Natural killer cell treated with Interleukin-12 subunit alpha and Interleukin-12 subunit beta and Interleukin-15 and Interleukin-18, amount 100 ng/mL, for 72 hours (primary cell): ENCODE results near the gene PPP1R12B. TPM values are rescaled to one million over a fixed set of nuclear protein-coding genes. Genes with fewer than 3 reads are reported as not detected.
"Not testable (repeated sequence)": the region's sequence is repeated elsewhere in the genome, so short reads cannot be mapped to it uniquely, and the experiment has no call there.

Experiments used
- ATAC-seq, 2 donors: fragments of 150-1000 bp; cut with Tn5 transposase in 1 of 2; sonication (Bioruptor Pico), chemical (Tn5 transposase) in 1 of 2; 2 replicates each; pipeline ENCODE4 v1.10.0; 2021
- DNase-seq: peaks from one replicate; pipeline ENCODE4 v3.0.0; 2022; ENCODE audit warnings: low spot score
- H3K27ac Mint-ChIP-seq, 2 donors: 1 replicate in 1 of 2; 2 replicates in 1 of 2; pipeline ENCODE4 v1.8.0; 2022; ENCODE audit warnings: mixed read lengths in 2 of 2, mild to moderate bottlenecking in 1 of 2, moderate library complexity in 1 of 2
- H3K27me3 Mint-ChIP-seq, 2 donors: 1 replicate in 1 of 2; 2 replicates in 1 of 2; pipeline ENCODE4 v1.8.0; 2022; ENCODE audit warnings: mixed read lengths in 2 of 2
- H3K36me3 Mint-ChIP-seq: one replicate; pipeline ENCODE4 v1.8.0; 2022; ENCODE audit warnings: mixed read lengths
- H3K4me1 Mint-ChIP-seq, 2 donors: 1 replicate in 1 of 2; 2 replicates in 1 of 2; pipeline ENCODE4 v1.8.0; 2022; ENCODE audit warnings: low read depth in 2 of 2, mixed read lengths in 2 of 2, mild to moderate bottlenecking in 1 of 2
- H3K4me3 Mint-ChIP-seq: one replicate; pipeline ENCODE4 v1.8.0; 2022; ENCODE audit warnings: mixed read lengths
- H3K9me3 Mint-ChIP-seq: 2 replicates; pipeline ENCODE4 v1.8.0; 2022; ENCODE audit warnings: mixed read lengths
- total RNA-seq, 2 donors: library from RNA; stranded (reverse); gene quantifications; one replicate each; pipeline ENCODE4 v1.2.3, GENCODE V29; 2022

Gene PPP1R12B
- total RNA-seq, 2 donors from 2014 or later, result 27.1 to 51.8 TPM

DNA sequence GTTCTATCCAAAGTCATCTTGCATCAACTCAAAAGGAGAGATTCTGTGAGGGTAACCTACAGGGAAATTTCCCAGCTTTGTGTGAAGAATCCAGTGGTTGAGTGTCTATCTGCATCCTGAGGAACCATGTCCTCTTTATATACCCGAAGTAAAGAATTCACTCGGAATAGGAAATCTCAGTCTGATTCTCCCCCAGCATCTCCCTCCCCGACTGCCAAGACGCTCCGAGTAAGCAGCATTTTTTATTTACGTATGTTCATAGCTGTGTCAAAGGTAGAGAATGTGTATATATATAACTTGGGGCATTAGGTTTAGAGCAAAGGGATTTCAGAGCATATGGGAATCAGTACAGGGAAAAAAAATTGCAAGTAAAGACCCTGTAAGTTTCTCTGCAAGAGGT is 191.5 kb downstream of the PPP1R12B start:
- H3K27me3 Mint-ChIP-seq, result no peaks in the 10 kb centered on the region
- DNase-seq (no peak), ATAC-seq (no peak)
- no peaks in the 10 kb centered on the region for H3K4me1 Mint-ChIP-seq
- no peaks in the 10 kb centered on the region for H3K36me3 Mint-ChIP-seq
- no peak overlapping the region for H3K4me3 Mint-ChIP-seq
- H3K9me3 Mint-ChIP-seq, result no peaks in the 10 kb centered on the region
- H3K27ac Mint-ChIP-seq, result no peak overlapping the region

DNA sequence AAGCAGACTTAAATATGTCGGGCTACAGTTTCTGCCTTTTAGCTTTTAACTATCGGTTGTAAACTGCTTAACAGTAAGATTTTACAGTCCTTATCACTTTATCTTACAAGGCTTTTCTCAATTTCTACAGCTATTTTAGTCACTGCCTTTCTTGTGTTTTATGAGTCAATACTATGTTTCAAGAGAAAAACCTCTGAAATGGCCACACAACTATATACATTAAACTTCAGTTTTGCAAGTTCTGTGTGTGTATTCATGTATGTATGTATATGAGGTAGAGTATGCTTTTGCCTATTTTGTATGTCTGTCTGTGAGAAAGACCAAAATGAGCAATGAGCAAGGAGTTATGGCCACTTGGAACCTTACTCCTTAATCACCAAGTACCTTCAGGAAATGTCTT is 191.9 kb downstream of the PPP1R12B start:
- DNase-seq (no peak), ATAC-seq (no peak)
- Mint-ChIP-seq H3K4me1 (peaks cover 0 to 3% of the 10 kb centered on the region in 2 donors), H3K27me3 (no peaks in the 10 kb centered on the region), H3K36me3 (no peaks in the 10 kb centered on the region), H3K9me3 (no peaks in the 10 kb centered on the region), H3K27ac (no peak overlapping the region), H3K4me3 (no peak overlapping the region)

DNA sequence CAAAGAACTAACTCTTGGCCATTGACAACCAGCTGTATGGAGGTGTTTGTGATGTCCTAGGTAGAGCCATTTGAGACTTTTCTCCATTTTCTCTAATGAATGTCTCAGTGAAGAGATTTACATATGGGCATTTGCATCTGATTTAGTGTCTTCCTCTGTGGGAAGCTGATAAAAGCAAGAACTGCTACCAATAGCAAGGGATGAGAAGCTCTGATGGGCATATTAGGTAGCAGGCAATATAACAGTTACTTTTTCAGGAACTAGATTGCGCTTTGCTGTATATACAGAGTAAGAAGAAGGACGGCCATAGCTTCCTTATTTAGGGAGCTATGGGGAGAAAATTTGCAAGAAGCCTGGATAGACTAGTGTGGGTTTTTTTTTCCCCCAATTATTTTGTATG is 192.4 kb downstream of the PPP1R12B start:
- not testable (repeated sequence) for DNase-seq, H3K4me1 Mint-ChIP-seq, H3K27ac Mint-ChIP-seq, H3K36me3 Mint-ChIP-seq, H3K9me3 Mint-ChIP-seq, H3K27me3 Mint-ChIP-seq, H3K4me3 Mint-ChIP-seq, ATAC-seq

DNA sequence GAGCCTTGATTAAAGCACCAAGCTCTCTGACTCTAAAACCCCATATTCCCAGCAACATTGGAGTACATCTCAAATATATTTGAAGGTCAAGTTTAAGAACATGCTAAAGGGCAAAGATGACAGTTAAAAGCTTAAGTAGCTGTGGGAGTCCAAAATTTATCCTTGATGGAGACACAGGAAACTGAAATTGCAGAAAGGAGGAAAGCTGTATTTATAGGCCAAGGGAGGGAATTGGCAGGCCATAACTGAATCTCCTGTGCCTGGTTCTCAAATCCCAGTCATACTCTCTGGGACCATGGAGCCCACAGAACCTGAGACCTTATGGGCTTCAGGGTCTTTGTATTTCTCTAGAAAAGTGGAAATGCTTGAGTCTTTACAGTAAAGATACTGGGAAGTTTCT is 193.9 kb downstream of the PPP1R12B start:
- H3K4me1 Mint-ChIP-seq, result peaks cover 16 to 21% of the 10 kb centered on the region in 2 donors
- H3K9me3 Mint-ChIP-seq, DNase-seq, H3K4me3 Mint-ChIP-seq, H3K27ac Mint-ChIP-seq, H3K36me3 Mint-ChIP-seq, H3K27me3 Mint-ChIP-seq, ATAC-seq: not testable (repeated sequence)

DNA sequence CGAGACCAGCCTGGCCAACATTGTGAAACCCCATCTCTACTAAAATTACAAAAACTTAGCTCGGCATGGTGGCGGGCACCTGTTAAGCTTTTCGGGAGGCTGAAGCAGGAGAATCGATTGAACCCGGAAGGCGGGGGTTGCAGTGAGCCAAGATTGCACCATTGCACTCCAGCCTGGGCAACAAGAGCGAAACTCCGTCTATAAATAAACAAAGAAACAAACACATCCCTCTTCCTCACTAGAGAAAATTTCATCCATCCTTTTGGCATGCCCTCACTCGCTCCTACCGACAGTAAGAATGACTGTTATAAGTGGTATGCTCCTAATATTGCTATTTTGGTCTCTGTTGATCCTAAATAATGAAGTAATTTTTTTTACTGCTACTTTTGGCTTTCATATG is 195.0 kb downstream of the PPP1R12B start:
- not testable (repeated sequence) for H3K27ac Mint-ChIP-seq, ATAC-seq, DNase-seq, H3K27me3 Mint-ChIP-seq, H3K9me3 Mint-ChIP-seq, H3K36me3 Mint-ChIP-seq, H3K4me3 Mint-ChIP-seq
- peaks cover 16 to 21% of the 10 kb centered on the region in 2 donors for H3K4me1 Mint-ChIP-seq

DNA sequence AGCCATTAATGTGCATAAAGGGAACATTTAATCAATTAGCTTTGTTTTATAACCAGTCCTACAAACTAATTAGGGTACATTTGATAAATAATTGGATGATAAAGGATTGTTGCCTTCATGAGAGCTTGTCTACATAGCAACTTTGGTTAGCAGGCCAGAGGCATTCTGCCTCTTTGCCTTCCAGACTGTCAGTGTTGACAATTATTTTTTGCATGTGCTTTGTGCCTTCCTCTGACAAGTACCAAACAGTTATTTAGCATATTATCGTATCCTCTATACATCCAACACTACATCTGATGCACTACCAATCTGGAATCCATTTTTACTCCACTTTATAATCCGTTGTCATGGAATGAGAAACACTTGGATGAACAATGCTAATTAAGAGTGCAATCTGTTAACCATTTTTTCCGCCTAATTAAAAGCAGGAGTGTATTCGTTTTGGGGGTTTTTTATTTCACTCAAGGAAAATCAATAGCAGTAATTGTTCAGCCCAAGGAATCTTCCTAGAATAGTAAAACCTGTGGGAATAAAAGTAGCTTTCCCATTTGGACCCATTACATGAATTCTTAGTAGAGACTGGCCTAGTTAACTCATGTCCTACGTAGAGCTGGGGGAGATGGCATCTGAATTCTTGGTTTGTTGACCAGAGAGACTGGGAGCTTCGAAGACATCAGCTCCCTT is 196.4 kb downstream of the PPP1R12B start:
- H3K27ac Mint-ChIP-seq, H3K36me3 Mint-ChIP-seq, H3K9me3 Mint-ChIP-seq, H3K27me3 Mint-ChIP-seq, ATAC-seq, DNase-seq, H3K4me3 Mint-ChIP-seq: not testable (repeated sequence)
- peaks cover 16 to 21% of the 10 kb centered on the region in 2 donors for H3K4me1 Mint-ChIP-seq

DNA sequence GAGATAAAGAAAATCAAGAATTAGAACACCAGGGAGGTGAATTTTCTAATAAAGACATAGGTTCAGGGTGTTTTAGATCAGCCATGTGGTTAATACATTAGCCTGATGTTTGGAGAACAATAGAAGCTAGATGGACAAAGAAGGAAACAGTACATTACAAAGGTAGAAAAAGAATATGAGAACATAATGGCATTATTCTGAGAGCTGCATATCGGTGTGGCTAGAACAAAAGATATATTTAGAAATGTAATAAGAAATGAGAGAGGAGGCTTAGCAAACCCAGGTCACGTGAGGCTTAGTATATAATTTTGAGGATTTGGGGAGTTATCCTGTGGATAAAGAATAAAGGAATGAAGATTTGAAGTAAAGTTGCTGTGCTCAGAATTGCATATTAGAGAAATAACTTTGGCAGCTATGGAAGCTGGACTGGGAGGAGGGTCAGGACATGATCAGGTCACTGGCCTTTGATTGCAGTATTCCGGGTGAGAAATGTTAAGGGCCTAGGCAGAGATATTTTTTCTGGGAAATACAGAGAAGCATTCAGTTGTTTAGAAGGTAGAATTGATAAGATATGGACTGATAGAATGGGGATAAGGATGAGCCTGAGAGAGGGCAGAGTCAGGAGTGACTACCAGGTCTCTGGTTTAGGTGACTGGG is 197.3 kb downstream of the PPP1R12B start:
- Mint-ChIP-seq H3K4me3 (peak overlapping the region; percentile 60), H3K4me1 (peaks cover 16 to 21% of the 10 kb centered on the region in 2 donors), H3K27ac (peak overlapping the region in 1 of 2 donors; percentile 5)
- H3K9me3 Mint-ChIP-seq, ATAC-seq, H3K36me3 Mint-ChIP-seq, DNase-seq, H3K27me3 Mint-ChIP-seq: not testable (repeated sequence)

DNA sequence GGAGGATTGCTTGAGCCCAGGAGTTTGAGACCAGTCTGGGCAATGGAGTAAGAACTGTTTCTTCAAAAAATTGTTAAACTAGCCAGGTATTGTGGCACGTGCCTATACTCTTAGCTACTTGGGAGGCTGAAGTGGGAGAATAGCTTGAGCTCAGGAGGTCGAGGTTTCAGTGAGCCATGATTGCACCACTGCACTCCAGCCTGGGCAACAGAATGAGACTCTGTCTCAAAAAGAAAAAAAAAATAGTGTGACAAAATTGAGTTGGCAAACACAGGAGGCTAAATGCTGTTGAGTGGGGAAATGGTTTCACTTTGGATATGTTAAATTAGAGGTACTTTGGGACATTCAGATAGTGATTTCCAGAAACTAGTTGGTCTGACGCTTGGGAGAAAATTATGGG is 197.9 kb downstream of the PPP1R12B start:
- Mint-ChIP-seq H3K27ac (peak overlapping the region in 1 of 2 donors; percentile 5), H3K4me3 (peak overlapping the region; percentile 60), H3K4me1 (peaks cover 16 to 21% of the 10 kb centered on the region in 2 donors)
- not testable (repeated sequence) for DNase-seq, H3K9me3 Mint-ChIP-seq, H3K27me3 Mint-ChIP-seq, H3K36me3 Mint-ChIP-seq
- ATAC-seq, result peak; percentile 40 to 63

DNA sequence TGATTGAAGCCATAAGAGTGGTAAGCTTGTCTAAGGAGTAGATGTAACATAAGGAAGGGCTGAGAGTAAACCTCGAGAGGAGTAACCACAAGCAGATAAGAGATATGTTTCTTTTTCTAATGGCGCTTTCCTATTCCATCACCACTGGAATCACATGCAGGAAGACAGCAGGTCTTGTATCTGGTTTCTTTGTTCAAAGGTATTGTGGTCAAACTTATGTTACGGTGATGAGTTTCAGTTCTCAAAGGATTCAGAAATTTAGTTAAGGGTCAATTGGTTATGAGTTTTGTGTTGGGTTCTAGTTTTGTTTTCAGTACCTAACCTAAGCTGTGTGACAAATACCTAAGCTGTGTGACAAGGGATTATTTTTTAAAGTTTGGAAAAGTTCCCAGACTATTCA is 198.3 kb downstream of the PPP1R12B start:
- H3K27ac Mint-ChIP-seq, DNase-seq, H3K9me3 Mint-ChIP-seq, H3K27me3 Mint-ChIP-seq, H3K36me3 Mint-ChIP-seq: not testable (repeated sequence)
- peaks cover 16 to 21% of the 10 kb centered on the region in 2 donors for H3K4me1 Mint-ChIP-seq
- peak overlapping the region; percentile 60 for H3K4me3 Mint-ChIP-seq
- peak in 1 of 2 donors; percentile 63 for ATAC-seq

DNA sequence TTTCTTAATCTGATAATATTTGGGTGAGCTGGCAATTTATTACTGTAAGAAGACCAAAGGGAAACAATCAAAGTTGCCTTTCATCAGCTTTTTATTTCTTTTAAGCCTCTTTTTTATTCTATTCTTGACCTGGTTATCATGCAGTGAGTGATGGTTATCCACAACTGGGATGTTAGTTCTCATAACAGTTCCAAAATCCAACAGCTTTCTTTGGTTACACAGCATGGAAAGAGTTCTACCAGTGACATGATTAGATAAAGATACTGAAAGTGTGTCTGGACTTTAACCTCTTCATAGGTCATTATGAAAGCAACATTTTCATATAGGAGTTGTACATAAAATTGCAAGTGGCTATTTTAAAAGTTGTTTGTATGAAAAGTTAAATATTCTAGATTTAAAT is 198.7 kb downstream of the PPP1R12B start:
- Mint-ChIP-seq H3K27me3 (no peaks in the 10 kb centered on the region), H3K9me3 (no peaks in the 10 kb centered on the region), H3K27ac (no peak overlapping the region), H3K36me3 (no peaks in the 10 kb centered on the region), H3K4me3 (peak overlapping the region; percentile 60), H3K4me1 (peaks cover 16 to 21% of the 10 kb centered on the region in 2 donors)
- ATAC-seq (no peak), DNase-seq (no peak)

DNA sequence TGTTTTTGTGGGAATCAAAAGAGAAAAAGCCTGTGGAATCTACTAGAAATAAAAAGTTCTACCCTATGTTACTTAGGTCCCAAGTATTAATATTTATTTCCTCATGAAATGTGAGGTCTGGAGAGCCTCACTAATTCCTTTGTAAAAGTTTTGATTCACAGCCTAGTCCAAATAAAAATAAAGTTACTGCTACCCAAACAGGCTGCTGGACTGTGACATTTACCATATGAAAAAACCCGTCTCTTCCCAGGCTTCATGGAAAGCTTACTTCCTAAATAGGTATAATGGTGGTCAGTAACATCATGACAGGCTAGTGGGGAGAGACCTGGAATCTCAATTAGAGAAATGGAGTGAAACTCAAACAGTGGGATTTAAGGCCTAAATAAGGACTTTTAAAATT is 201.6 kb downstream of the PPP1R12B start:
- not testable (repeated sequence) for H3K27me3 Mint-ChIP-seq, H3K4me3 Mint-ChIP-seq, H3K9me3 Mint-ChIP-seq, DNase-seq, ATAC-seq, H3K27ac Mint-ChIP-seq, H3K36me3 Mint-ChIP-seq
- peaks cover 16 to 21% of the 10 kb centered on the region in 2 donors for H3K4me1 Mint-ChIP-seq

DNA sequence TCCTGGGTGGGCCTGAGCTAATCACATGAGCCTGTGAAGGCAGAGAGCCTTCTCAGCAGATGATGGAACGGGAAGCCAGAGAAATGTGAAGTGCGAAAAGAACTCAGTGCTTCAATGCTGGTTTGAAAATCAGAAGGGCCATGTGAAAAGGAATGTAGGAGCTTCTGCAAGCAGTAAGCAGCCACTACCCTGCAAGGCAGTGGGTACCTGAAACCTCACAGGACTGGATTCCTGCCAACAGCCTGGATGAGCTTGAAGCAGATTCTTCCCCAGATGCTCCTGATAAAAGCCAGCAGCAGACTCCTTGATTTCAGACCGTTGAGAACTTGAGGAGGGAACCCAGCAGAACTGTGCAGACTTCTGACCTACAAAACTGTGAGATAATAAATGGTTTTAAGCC is 203.2 kb downstream of the PPP1R12B start:
- Mint-ChIP-seq H3K9me3 (no peaks in the 10 kb centered on the region), H3K27ac (no peak overlapping the region), H3K27me3 (no peaks in the 10 kb centered on the region), H3K4me3 (no peak overlapping the region), H3K4me1 (peaks cover 4 to 6% of the 10 kb centered on the region in 2 donors), H3K36me3 (no peaks in the 10 kb centered on the region)
- ATAC-seq (no peak), DNase-seq (no peak)

DNA sequence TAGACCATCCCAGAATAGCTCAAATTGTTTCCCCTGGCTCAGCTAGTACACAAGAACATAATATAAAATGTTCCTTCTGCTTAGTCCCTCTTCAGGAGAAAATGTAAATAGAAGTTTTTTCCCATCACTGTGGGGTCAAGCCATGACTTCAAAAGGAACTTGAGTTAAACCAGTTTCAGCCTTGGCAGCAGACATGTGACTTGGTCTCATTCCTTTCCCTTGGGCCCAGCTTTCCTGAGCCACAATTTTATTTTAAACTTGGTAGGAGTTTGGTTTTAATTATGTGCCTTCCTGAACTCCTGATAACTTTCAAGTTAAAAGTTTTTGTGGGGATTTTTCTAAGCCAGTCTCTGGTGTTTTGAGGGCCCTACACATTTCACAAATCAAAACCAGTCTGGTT is 204.1 kb downstream of the PPP1R12B start:
- H3K27ac Mint-ChIP-seq, H3K4me1 Mint-ChIP-seq, H3K27me3 Mint-ChIP-seq, ATAC-seq, DNase-seq, H3K9me3 Mint-ChIP-seq, H3K4me3 Mint-ChIP-seq, H3K36me3 Mint-ChIP-seq: not testable (repeated sequence)

DNA sequence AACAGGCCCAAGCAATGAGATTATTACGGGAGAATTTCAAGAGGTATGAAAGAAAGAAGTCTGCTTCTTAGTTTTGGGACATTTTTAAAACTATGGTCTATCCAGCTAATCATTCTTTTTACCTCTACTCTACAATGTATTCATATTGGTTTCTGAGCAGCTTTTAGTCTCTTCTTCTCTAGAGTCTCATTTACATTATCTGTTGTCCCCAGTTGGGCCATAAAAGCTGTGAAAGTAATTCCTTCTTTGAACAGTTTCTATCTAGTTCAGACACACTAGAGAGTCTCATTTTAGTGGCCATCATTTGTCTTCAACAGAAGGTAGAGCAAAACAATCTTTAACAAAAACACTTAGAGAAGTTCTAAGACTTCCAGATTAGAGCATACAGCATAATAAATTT is 204.6 kb downstream of the PPP1R12B start:
- not testable (repeated sequence) for ATAC-seq, H3K4me3 Mint-ChIP-seq, H3K36me3 Mint-ChIP-seq, H3K27ac Mint-ChIP-seq, H3K27me3 Mint-ChIP-seq, H3K9me3 Mint-ChIP-seq, DNase-seq, H3K4me1 Mint-ChIP-seq
